Prostate gland (tissue), 2 donors: ENCODE data around the gene PYCR2. TPM values are rescaled to one million over a fixed set of nuclear protein-coding genes. Genes with fewer than 3 reads are reported as not detected.

ENCODE experiments used
- DNase-seq: peaks from one replicate; pipeline ENCODE4 v3.0.0-alpha.2; 2019; ENCODE audit warnings: low spot score
- H3K27ac ChIP-seq, 2 donors: fragments of 200-600 bp; sonication (generic); 2 replicates each; pipeline ENCODE4 v1.5.1; 2017 to 2019
- H3K27me3 ChIP-seq: fragments of 200-600 bp; sonication (generic); replicated peaks from 2 replicates; pipeline ENCODE4 v1.5.1; 2019; ENCODE audit not compliant: insufficient read depth
- H3K36me3 ChIP-seq, 2 donors: fragments of 200-600 bp; sonication (generic); 1 replicate in 1 of 2; 2 replicates in 1 of 2; pipeline versions ENCODE4 v1.5.1 to v1.8.1; 2017 to 2019
- H3K4me1 ChIP-seq: fragments of 200-600 bp; sonication (generic); replicated peaks from 2 replicates; pipeline ENCODE4 v1.5.1; 2019
- H3K4me3 ChIP-seq, 2 donors: fragments of 200-600 bp; sonication (generic); 2 replicates each; pipeline ENCODE4 v1.5.1; 2017 to 2019
- H3K9me3 ChIP-seq: fragments of 200-600 bp; sonication (generic); 2 replicates; pipeline ENCODE4 v1.5.1; 2017
- POLR2A ChIP-seq: fragments of 450-650 bp; IDR thresholded peaks from one replicate; pipeline ENCODE4 v1.6.1; 2016; ENCODE audit warnings: antibody characterized with exemption, mild to moderate bottlenecking
- POLR2AphosphoS5 ChIP-seq: sonication (generic); formaldehyde crosslinking; IDR thresholded peaks from one replicate; pipeline ENCODE4 v1.6.1; 2017; ENCODE audit warnings: antibody characterized with exemption
- WGBS: methylation state at CpG from one replicate; pipeline ENCODE4 v1.1.5; 2018; 5-methylcytosine and 5-hydroxymethylcytosine counted together
- intact Hi-C: fragments of 100-400 bp; cut with DNase I; formaldehyde crosslinking; loops from one replicate; pipeline ENCODE4 v1.14.2; 2022
- total RNA-seq, 2 donors: library from RNA; depleted of rRNA; stranded (reverse); fragments of >200 nt; gene quantifications; one replicate each; pipeline ENCODE4 v1.1.0, GENCODE V29; 2016
- TF ChIP-seq, protein P1 (sequence below), 4 experiments: fragments of 200-600 bp in 2 of 4; fragments of 450-650 bp in 2 of 4; sonication (generic) in 2 of 4; IDR thresholded peaks; 1 replicate in 3 of 4; 2 replicates in 1 of 4; pipeline ENCODE4 v1.5.1; 2016 to 2019; ENCODE audit warnings: antibody characterized with exemption in 4 of 4, mild to moderate bottlenecking in 2 of 4, moderate library complexity in 2 of 4

The PYCR2 gene
- total RNA-seq, 2 donors from 2014 or later: 70.8 to 80.2 TPM

DNA sequence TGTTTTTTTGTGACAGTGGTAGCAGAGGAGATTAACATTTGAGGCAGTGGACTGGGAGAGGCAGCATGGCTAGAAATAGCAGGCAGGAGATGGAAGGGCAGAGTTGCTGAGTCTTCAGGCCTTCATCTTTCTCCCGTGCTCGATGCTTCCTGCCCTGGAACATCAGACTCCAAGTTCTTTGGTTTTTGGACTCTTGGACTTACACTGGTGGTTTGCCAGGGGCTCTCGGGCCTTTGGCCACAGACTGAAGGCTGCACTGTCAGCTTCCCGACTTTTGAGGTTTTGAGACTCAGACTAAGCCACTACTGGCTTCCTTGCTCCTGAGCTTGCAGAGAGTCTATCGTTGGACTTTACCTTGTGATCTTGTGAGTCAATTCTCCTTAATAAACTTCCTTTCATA is 41.2 kb upstream of the PYCR2 start:
- DNase-seq: no peak
- H3K4me3 ChIP-seq: no peak overlapping the region
- no peaks in the 10 kb centered on the region for H3K36me3 ChIP-seq
- TF ChIP-seq POLR2AphosphoS5: no peak
- no peak for TF ChIP-seq POLR2A
- TF ChIP-seq, protein P1, sequence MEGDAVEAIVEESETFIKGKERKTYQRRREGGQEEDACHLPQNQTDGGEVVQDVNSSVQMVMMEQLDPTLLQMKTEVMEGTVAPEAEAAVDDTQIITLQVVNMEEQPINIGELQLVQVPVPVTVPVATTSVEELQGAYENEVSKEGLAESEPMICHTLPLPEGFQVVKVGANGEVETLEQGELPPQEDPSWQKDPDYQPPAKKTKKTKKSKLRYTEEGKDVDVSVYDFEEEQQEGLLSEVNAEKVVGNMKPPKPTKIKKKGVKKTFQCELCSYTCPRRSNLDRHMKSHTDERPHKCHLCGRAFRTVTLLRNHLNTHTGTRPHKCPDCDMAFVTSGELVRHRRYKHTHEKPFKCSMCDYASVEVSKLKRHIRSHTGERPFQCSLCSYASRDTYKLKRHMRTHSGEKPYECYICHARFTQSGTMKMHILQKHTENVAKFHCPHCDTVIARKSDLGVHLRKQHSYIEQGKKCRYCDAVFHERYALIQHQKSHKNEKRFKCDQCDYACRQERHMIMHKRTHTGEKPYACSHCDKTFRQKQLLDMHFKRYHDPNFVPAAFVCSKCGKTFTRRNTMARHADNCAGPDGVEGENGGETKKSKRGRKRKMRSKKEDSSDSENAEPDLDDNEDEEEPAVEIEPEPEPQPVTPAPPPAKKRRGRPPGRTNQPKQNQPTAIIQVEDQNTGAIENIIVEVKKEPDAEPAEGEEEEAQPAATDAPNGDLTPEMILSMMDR (IDR thresholded peaks at IDR 0.05): no peak
- H3K27me3 ChIP-seq: no peaks in the 10 kb centered on the region
- H3K27ac ChIP-seq: no peak overlapping the region
- intact Hi-C loops: no loop called here
- 75% methylated on average over 5 of the region's 5 CpGs for WGBS
- H3K4me1 ChIP-seq: no peaks in the 10 kb centered on the region
- H3K9me3 ChIP-seq: no peaks in the 10 kb centered on the region

DNA sequence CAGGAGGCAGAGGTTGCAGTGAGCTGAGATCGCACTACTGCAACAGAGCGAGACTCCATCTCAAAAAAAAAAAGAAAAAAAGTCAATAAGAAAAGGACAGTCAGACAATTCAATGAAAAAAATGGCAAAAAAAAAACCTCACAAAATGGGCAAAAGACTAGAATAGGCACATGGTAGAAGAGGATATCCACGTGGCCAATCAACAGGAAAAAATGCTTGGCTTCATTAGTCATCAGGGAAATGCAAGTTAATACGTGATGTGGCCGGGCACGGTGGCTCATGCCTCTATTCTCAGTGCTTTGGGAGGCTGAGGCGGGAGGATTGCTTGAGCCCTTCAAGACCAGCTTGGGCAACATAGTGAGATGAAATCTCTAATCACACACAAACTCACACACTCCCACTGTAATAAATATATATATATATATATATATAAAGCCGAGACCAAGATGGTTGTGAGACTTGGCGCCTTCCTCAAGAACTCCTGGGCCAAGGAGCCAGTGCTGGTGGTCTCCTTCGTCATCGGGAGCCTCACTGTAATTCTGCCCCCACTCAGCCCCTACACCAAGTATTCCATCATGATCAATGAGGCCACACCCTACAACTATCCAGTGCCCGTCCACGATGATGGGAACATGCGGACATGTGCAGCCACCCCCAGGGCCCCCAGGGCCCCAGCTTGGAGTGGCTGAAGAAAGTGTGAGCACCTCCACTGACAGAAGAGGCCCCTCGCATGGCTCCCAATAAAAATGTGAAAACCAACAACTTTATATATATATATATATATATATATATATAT is 39.9 kb upstream of the PYCR2 start:
- intact Hi-C loops: no loop called here
- 94% methylated on average over 15 of the region's 15 CpGs for WGBS

DNA sequence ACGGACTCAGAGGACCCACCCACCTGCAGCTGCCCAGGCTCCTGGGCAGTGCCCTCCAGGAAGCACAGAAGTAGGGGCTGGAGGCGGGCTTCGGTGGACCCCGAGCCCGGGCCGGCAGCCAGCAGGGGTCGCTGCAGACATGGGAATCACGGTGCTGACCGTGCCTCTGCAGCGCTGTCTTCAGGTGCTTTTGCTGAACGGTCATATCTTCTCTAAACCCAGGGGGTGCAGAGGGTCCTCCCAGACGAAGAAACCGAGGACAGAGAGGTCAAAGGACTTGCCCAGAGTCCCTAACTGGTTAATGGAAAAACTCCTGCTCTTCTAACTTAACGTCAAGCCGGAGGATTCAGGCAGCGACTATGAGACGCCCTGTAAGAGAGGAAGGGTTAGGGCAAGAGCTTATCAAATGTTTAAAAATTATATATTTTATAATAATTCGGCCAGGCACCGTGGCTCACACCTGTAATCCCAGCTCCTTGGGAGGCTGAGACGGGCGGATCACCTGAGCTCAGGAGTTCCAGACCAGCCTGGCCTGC is 38.5 kb upstream of the PYCR2 start:
- Histone ChIP-seq H3K27me3 (no peaks in the 10 kb centered on the region), H3K36me3 (no peaks in the 10 kb centered on the region), H3K9me3 (no peaks in the 10 kb centered on the region), H3K4me1 (no peaks in the 10 kb centered on the region), H3K4me3 (no peak overlapping the region), H3K27ac (no peak overlapping the region)
- 35% methylated on average over 21 of the region's 21 CpGs for WGBS
- intact Hi-C loops: no loop called here
- DNase-seq: no peak
- TF ChIP-seq, protein P1 (IDR thresholded peaks at IDR 0.05): peak in 3 of 4 experiments; percentile 10 to 41 (median 34)
- TF ChIP-seq POLR2A (no peak), POLR2AphosphoS5 (no peak)

More for the DNA sequence above, 39.9 kb upstream of the PYCR2 start:
- Histone ChIP-seq H3K27ac (no peak overlapping the region), H3K4me1 (no peaks in the 10 kb centered on the region), H3K9me3 (no peaks in the 10 kb centered on the region), H3K27me3 (no peaks in the 10 kb centered on the region), H3K36me3 (no peaks in the 10 kb centered on the region), H3K4me3 (no peak overlapping the region)
- TF ChIP-seq POLR2A (no peak), POLR2AphosphoS5 (no peak)
- TF ChIP-seq, protein P1 (IDR thresholded peaks at IDR 0.05): no peak
- DNase-seq: no peak

DNA sequence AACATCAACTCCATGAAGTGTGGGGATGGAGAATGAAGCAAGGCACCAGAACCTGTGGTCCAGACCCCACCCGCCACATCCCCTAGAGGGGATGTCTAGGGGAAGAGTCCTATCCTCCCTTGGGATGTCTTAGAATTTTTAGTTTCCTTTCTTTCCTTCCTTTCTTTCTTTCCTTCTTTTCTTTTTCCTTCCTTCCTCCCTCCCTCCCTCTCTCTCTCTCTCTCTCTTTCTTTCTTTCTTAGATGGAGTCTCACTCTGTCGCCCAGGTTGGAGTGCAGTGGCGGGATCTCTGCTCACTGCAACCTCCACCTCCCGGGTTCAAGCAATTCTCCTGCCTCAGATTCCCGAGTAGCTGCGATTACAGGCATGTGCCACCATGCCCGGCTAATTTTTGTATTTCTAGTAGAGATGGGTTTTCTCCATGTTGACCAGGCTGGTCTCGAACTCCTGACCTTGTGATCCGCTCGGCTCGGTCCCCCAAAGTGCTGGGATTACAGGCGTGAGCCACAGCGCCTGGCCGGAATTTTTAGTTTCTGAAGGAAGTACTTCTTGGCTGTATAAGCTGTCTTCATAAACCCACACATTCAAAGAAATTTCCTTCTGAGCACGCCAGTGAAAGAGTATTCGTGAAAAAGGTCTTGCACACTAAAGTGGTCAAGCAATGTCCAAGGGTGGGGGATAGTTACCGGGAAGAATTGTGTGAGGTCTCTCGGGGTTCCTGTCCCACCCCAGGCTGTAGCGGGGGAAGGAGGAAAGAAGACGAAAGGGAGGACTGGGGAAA is 37.8 kb upstream of the PYCR2 start:
- intact Hi-C loops: no loop called here
- no peak overlapping the region for H3K4me3 ChIP-seq
- no peaks in the 10 kb centered on the region for H3K9me3 ChIP-seq
- WGBS: 67% methylated on average over 20 of the region's 20 CpGs
- TF ChIP-seq POLR2AphosphoS5: no peak
- TF ChIP-seq POLR2A: no peak
- TF ChIP-seq, protein P1 (IDR thresholded peaks at IDR 0.05): no peak
- no peak overlapping the region for H3K27ac ChIP-seq
- no peaks in the 10 kb centered on the region for H3K36me3 ChIP-seq
- no peaks in the 10 kb centered on the region for H3K4me1 ChIP-seq
- no peaks in the 10 kb centered on the region for H3K27me3 ChIP-seq
- DNase-seq: no peak
